Astrocyte of the cerebellum (primary cell): Measurements from ENCODE around the gene CDH24.

Source experiments
- DNase-seq: peaks from one replicate; pipeline ENCODE4 v3.0.0-alpha.2; 2011; ENCODE audit warnings: low read depth
- H3K4me3 ChIP-seq: 2 replicates; pipeline ENCODE4 v1.5.1; 2011; ENCODE audit warnings: mild to moderate bottlenecking, low read depth, low read length, moderate library complexity
- CTCF ChIP-seq: IDR thresholded peaks from 2 replicates; pipeline ENCODE4 v1.5.1; 2012; ENCODE audit warnings: low read length, low read depth, moderate library complexity, mild to moderate bottlenecking; ENCODE audit errors: missing control alignments
- in situ Hi-C: cut with HindIII; loops from 2 replicates; pipeline ENCODE4 v1.10.0; 2017; ENCODE audit warnings: low sequenced_read_pairs

CDH24 gene

GRCh38 chr14:23094666-23095195 lies 37.4 kb upstream of the CDH24 start, which contains the start of gene ACIN1:
Gene ACIN1, minus strand, starts transcription at chr14:23095136. Its CDS starts 24 bp downstream, at chr14:23095112.
- DNase-seq: peak; percentile 73
- TF ChIP-seq CTCF: no peak

GRCh38 chr14:23093991-23094665 lies 36.8 kb upstream of the CDH24 start:
- H3K4me3 ChIP-seq: peak overlapping the region; percentile 92
- no peak for DNase-seq
- peak; percentile 47 for TF ChIP-seq CTCF
- in situ Hi-C loops: loop anchor here (5.0 to 10.0 kb wide), 2 partner anchors 89 to 93 kb away; no protein-coding TSS in a partner anchor

More at GRCh38 chr14:23094666-23095195, 37.4 kb upstream of the CDH24 start, which contains the start of gene ACIN1:
- in situ Hi-C loops: loop anchor here (5.0 to 10.0 kb wide), 2 partner anchors 90 to 93 kb away; no protein-coding TSS in a partner anchor
- peak within 1 kb of the TSS; percentile 92 for H3K4me3 ChIP-seq

- no peak for DNase-seq
- TF ChIP-seq CTCF: no peak
- in situ Hi-C loops: loop anchor here (5.0 to 10.0 kb wide), 2 partner anchors 89 to 94 kb away; no protein-coding TSS in a partner anchor
- H3K4me3 ChIP-seq: peak overlapping the region; percentile 92
Observed at GRCh38 chr14:23093526-23093925, 36.2 kb upstream of the CDH24 start.

GRCh38 chr14:23093104-23093503 lies 35.8 kb upstream of the CDH24 start:
- no peak for TF ChIP-seq CTCF
- H3K4me3 ChIP-seq: peak overlapping the region; percentile 92
- DNase-seq: no peak
- in situ Hi-C loops: loop anchor here (5.0 to 10.0 kb wide), 2 partner anchors 88 to 94 kb away; no protein-coding TSS in a partner anchor

GRCh38 chr14:23091294-23092225 lies 34.2 kb upstream of the CDH24 start:
- DNase-seq: no peak
- in situ Hi-C loops: loop anchor here (5.0 to 10.0 kb wide), 2 partner anchors 87 to 96 kb away; no protein-coding TSS in a partner anchor
- H3K4me3 ChIP-seq: no peak overlapping the region
- no peak for TF ChIP-seq CTCF

- H3K4me3 ChIP-seq: no peak overlapping the region
Observed at GRCh38 chr14:23090254-23090636, 32.9 kb upstream of the CDH24 start.

More at GRCh38 chr14:23090254-23090636, 32.9 kb upstream of the CDH24 start:
- TF ChIP-seq CTCF: no peak
- in situ Hi-C loops: loop anchor here (5.0 to 10.0 kb wide), 2 partner anchors 85 to 97 kb away; no protein-coding TSS in a partner anchor
- no peak for DNase-seq
